GM12891 (cell line): Measurements from ENCODE around the gene SLC35B4.

Experiments
- PAX5 ChIP-seq: IDR thresholded peaks from 2 replicates; pipeline ENCODE4 v1.6.1; 2011; ENCODE audit warnings: low read length, moderate library complexity, mild to moderate bottlenecking; ENCODE audit not compliant: insufficient read depth, severe bottlenecking
- POLR2A ChIP-seq: IDR thresholded peaks from 2 replicates; pipeline ENCODE4 v1.6.1; 2011; ENCODE audit warnings: low read depth, low read length, control low read depth
- POLR2AphosphoS5 ChIP-seq: IDR thresholded peaks from 2 replicates; pipeline ENCODE4 v1.6.1; 2011; ENCODE audit warnings: low read depth, low read length, control low read depth
- TAF1 ChIP-seq: IDR thresholded peaks from 2 replicates; pipeline ENCODE4 v1.6.1; 2011; ENCODE audit warnings: low read depth, low read length, control low read depth

DNA sequence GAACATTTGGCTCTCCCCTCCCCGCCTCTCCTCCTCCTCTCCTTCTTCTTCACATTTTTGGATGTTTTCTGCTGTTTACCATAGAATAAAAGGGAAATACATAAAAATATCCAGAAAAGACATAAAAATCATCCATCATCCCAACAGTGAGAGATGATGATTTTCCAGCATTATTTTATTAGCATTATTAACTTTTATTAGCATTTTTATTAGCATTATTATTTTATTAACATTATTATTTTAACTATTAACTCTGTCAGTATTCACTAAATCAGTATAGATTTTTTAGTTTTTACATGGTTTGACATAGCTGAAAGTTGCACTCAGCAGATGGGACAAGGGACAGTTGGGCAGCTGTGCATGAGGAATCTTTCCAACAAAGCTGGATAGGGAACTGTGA is 16.2 kb upstream of the SLC35B4 start:
- TF ChIP-seq PAX5 (no peak), POLR2A (no peak), POLR2AphosphoS5 (no peak), TAF1 (no peak)
